Coronary artery (tissue), 2 donors: ENCODE data around the gene VAPA.

Source experiments
- DNase-seq: peaks from one replicate; pipeline ENCODE4 v3.0.0-alpha.2; 2017; ENCODE audit warnings: low spot score
- H3K27ac ChIP-seq, 2 donors: fragments of 200-600 bp; sonication (generic); one replicate each; pipeline ENCODE4 v1.5.1; 2016 to 2019
- H3K4me3 ChIP-seq: fragments of 200-600 bp; sonication (generic); 2 replicates; pipeline ENCODE4 v1.5.1; 2016; ENCODE audit warnings: mild to moderate bottlenecking, moderate library complexity
- TF ChIP-seq, protein P1 (sequence below): fragments of 200-600 bp; sonication (generic); IDR thresholded peaks from one replicate; pipeline ENCODE4 v1.5.1; 2019; ENCODE audit warnings: antibody characterized with exemption

Gene VAPA, protein sequence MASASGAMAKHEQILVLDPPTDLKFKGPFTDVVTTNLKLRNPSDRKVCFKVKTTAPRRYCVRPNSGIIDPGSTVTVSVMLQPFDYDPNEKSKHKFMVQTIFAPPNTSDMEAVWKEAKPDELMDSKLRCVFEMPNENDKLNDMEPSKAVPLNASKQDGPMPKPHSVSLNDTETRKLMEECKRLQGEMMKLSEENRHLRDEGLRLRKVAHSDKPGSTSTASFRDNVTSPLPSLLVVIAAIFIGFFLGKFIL

DNA sequence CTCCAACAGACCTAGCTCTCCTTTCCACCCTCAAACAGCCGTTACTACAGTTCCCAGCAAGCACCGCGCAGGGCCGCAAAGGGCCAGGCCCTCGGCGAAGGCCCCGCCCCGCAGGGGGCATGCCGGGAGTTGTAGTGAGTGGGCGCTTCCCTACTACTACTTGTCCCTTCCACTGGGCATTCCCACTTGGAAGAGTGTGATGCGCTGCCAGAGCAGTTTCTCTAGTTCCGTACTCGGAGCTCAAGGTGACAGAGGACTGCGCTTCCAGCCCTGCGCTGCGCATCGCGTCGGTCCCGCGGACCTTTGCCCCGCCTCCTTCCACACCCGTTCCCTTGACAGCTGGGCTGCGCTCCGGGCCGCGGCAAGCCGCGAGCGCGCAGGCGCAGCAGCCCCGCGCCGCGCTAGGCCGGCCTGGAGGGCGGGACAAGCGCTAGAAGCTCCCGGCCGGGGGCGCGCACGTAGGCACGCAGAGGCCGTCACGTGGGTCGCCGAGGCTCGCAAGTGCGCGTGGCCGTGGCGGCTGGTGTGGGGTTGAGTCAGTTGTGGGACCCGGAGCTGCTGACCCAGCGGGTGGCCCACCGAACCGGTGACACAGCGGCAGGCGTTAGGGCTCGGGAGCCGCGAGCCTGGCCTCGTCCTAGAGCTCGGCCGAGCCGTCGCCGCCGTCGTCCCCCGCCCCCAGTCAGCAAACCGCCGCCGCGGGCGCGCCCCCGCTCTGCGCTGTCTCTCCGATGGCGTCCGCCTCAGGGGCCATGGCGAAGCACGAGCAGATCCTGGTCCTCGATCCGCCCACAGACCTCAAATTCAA lies at the start of gene VAPA:
Gene VAPA, plus strand, starts transcription at position 491 of the 808 bp plus-strand sequence. Its CDS starts 241 bp downstream, at position 732.
- Histone ChIP-seq H3K4me3 (peak within 1 kb of the TSS; percentile 88), H3K27ac (peak within 1 kb of the TSS; percentile 97 to 99)
- peak; percentile 97 for DNase-seq
- TF ChIP-seq, protein P1, sequence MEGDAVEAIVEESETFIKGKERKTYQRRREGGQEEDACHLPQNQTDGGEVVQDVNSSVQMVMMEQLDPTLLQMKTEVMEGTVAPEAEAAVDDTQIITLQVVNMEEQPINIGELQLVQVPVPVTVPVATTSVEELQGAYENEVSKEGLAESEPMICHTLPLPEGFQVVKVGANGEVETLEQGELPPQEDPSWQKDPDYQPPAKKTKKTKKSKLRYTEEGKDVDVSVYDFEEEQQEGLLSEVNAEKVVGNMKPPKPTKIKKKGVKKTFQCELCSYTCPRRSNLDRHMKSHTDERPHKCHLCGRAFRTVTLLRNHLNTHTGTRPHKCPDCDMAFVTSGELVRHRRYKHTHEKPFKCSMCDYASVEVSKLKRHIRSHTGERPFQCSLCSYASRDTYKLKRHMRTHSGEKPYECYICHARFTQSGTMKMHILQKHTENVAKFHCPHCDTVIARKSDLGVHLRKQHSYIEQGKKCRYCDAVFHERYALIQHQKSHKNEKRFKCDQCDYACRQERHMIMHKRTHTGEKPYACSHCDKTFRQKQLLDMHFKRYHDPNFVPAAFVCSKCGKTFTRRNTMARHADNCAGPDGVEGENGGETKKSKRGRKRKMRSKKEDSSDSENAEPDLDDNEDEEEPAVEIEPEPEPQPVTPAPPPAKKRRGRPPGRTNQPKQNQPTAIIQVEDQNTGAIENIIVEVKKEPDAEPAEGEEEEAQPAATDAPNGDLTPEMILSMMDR: no peak

DNA sequence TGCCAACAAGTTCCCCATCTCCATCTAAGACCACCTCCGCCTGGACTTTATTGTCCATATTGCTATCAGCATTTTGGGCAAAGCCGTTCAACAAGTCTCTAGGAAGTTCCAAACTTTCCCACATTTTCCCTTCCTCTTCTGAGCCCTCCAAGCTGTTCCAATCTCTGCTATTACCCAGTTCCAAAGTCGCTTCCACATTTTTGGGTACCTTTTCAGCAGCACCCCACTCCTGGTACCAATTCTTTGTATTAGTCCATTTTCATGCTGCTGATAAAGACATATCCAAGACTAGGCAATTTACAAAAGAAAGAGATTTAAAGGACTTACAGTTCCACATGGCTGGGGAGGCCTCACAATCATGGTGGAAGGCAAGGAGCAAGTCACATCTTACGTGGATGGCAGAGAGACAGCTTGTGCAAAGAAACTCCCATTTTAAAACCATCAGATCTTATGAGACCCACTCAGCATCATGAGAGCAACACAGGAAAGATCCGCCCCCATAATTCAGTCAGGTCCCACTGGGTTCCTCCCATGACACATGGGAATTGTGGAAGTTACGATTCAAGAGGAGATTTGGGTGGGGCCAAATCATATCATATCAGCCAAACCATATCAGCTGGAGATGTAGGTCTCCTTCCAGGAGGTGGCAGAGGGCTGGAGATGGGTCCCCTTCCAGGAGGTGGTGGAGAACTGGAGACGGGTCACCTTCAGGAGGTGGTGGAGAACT lies 47.9 kb upstream of the VAPA start:
- TF ChIP-seq, protein P1: no peak
- H3K4me3 ChIP-seq: no peak overlapping the region
- no peak for DNase-seq
- no peak overlapping the region for H3K27ac ChIP-seq

DNA sequence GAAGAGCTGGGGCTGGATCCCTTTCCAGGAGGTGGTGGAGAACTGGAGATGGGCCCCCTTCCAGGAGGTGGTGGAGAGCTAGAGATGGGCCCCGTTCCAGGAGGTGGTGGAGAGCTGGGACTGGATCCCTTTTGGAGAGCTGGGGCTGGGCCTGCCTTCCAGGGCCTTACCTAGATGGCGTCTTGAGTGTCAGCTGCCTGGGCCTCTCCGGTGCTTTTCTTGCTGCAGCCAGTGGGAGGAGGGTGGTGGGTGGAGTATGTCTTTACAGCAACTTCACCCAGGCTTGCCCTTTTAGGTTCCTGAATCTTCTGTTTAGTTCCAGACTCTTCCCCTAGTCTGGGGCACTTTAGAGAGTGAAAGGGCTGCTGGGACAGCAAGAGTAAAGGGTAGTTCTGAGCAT lies 47.2 kb upstream of the VAPA start:
- no peak for DNase-seq
- TF ChIP-seq, protein P1: no peak
- H3K27ac ChIP-seq: no peak overlapping the region
- no peak overlapping the region for H3K4me3 ChIP-seq

DNA sequence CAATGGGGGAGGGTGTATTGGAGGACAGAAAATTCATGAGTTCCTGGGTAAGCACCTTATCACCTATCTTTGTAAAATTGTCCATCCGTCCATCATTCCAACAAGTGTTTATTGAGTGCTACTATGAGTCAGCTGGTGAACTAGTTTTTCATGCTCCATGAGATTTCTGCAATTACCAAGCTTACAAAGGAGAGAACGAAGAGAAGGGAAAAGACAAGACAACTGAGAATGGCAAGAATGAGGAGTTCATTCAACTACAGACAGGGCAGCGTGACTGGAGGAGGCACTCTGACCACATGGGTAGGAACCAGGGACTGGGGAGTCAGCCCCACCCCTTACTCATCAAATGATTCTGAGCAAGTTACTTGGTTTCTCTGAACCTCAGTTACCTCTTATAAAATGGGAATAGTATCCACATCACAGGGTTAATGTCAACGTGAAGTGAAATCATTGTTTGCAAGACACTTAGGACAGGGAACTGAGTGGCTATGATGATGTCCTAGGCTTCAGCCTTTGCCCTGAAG lies 46.7 kb upstream of the VAPA start:
- no peak for DNase-seq
- H3K4me3 ChIP-seq: no peak overlapping the region
- TF ChIP-seq, protein P1: no peak
- no peak overlapping the region for H3K27ac ChIP-seq

DNA sequence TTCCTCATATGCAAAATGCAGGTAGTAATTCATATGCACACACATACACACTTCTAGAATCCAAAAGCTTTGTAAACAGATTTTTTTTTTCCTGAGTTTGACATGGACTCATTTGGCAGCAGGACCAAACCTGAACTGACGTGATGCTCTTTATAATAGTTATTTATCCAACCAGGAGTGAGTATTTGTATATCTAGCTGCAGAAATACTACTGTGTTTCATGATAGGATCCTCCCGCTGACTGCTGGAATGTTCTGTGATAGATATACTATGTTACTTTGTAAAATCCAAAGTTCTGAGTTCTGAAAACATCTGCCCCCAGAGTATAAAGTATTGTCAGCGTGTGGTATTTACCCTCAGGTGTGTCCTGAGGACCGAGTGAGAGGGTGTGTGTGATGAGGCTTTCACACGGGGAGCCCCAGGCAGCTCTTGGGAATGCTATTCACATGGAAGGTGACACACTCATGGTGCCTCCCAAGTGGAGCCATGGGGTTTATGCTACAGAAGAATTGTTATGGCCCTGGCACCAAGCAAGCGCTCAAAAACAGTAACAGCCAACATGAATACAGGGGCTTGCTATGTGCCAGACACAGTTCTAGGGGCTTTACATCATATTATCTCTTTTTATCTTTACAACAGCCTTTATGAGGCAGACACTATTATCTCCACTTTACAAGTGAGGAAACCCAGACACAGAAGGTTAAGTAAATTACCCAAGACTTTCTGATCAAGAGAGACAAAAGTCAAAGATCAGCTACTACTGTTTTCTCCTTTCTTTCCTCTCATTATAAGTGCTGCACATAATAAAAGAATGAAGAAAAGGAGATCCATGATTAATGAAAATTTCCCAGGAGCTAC lies 44.7 kb upstream of the VAPA start:
- no peak overlapping the region for H3K4me3 ChIP-seq
- no peak overlapping the region for H3K27ac ChIP-seq
- DNase-seq: no peak
- TF ChIP-seq, protein P1: no peak

DNA sequence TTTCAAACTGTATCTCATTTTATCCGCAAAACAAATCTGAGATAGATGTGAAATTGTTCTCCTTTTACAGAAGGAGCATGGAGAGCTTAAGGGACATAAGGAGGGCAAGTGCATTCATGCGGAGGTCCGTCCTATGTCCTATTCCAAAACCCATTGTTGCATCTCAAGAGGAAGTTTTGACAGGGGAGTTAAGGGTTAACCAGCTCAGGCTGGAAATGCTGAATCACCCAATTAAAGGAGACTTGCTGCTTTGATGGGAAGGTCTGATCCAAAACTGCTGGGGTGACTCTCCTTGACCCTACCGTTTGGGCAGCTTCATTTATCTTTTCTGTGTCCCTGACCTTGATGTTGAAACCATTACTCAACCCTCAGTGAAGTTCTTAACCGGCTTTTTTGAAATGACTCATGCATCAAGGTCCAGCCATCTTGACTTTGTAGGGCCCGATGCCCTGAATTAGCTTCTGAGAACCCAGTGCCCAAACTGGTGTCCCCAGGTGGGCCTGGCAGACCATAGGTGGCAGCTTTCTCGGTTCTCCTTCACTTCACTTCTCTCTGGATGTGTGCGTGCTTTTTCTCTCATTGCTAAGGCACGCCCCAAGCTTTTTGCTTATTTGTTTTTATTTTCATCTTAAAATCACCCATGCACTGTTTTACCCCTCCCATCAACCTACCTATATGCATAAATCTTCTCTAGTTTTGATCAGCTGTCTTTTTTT lies 43.9 kb upstream of the VAPA start:
- DNase-seq: no peak
- Histone ChIP-seq H3K27ac (no peak overlapping the region), H3K4me3 (no peak overlapping the region)
- TF ChIP-seq, protein P1: no peak
